ENCODE results near the gene CDKN1A. TPM values are rescaled to one million over a fixed set of nuclear protein-coding genes. Genes with fewer than 3 reads are reported as not detected.

CDKN1A gene
- total RNA-seq, 2 donors from 2014 or later: 311 to 457 TPM

DNA sequence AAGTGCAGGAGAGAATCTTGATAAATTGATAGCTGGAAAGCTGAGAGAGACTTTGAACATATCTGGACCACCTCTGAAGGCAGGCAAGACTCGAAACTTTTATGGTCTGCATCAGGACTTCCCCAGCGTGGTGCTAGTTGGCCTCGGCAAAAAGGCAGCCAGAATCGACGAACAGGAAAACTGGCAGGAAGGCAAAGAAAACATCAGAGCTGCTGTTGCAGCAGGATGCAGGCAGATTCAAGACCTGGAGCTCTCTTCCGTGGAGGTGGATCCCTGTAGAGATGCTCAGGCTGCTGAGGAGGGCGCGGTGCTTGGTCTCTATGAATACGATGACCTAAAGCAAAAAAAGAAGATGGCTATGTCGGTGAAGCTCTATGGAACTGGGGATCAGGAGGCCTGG is 4.6 kb upstream of the CDKN1A start:
- Histone ChIP-seq H3K27me3 (replicated peaks; ENCODE audit: insufficient read depth) (no peaks in the 10 kb centered on the region), H3K4me3 (no peak overlapping the region), H3K9me3 (no peaks in the 10 kb centered on the region), H3K36me3 (no peaks in the 10 kb centered on the region), H3K27ac (no peak overlapping the region), H3K4me1 (ENCODE audit: control insufficient read depth in 1 of 2, low read depth in 2 of 2) (peaks cover 24 to 26% of the 10 kb centered on the region in 2 donors)
- DNase-seq (ENCODE audit: low spot score) (no peak), ATAC-seq (ENCODE audit: insufficient number of reproducible peaks, low FRiP score, low read depth) (no peak)
- TF ChIP-seq, protein P1, sequence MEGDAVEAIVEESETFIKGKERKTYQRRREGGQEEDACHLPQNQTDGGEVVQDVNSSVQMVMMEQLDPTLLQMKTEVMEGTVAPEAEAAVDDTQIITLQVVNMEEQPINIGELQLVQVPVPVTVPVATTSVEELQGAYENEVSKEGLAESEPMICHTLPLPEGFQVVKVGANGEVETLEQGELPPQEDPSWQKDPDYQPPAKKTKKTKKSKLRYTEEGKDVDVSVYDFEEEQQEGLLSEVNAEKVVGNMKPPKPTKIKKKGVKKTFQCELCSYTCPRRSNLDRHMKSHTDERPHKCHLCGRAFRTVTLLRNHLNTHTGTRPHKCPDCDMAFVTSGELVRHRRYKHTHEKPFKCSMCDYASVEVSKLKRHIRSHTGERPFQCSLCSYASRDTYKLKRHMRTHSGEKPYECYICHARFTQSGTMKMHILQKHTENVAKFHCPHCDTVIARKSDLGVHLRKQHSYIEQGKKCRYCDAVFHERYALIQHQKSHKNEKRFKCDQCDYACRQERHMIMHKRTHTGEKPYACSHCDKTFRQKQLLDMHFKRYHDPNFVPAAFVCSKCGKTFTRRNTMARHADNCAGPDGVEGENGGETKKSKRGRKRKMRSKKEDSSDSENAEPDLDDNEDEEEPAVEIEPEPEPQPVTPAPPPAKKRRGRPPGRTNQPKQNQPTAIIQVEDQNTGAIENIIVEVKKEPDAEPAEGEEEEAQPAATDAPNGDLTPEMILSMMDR (IDR thresholded peaks at IDR 0.05): no peak

DNA sequence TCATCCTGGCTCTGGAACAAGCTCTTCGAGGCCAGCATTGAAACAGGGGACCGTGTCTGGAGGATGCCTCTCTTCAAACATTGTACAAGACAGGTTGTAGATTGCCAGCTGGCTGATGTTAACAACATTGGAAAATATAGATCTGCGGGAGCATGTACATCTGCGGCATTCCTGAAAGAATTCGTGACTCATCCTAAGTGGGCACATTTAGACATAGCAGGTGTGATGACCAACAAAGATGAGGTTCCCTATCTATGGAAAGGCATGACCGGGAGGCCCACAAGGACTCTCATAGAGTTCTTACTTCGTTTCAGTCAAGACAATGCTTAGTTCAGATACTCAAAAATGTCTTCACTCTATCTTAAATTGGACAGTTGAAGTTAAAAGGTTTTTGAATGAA is 3.6 kb upstream of the CDKN1A start:
- DNase-seq (ENCODE audit: low spot score): no peak
- H3K27me3 ChIP-seq (replicated peaks; ENCODE audit: insufficient read depth): no peaks in the 10 kb centered on the region
- TF ChIP-seq, protein P1 (IDR thresholded peaks at IDR 0.05): no peak
- no peak overlapping the region for H3K4me3 ChIP-seq
- H3K9me3 ChIP-seq: no peaks in the 10 kb centered on the region
- no peak overlapping the region for H3K27ac ChIP-seq
- ATAC-seq (ENCODE audit: insufficient number of reproducible peaks, low FRiP score, low read depth): no peak
- H3K36me3 ChIP-seq: no peaks in the 10 kb centered on the region
- H3K4me1 ChIP-seq (ENCODE audit: control insufficient read depth in 1 of 2, low read depth in 2 of 2): peaks cover 24 to 26% of the 10 kb centered on the region in 2 donors

DNA sequence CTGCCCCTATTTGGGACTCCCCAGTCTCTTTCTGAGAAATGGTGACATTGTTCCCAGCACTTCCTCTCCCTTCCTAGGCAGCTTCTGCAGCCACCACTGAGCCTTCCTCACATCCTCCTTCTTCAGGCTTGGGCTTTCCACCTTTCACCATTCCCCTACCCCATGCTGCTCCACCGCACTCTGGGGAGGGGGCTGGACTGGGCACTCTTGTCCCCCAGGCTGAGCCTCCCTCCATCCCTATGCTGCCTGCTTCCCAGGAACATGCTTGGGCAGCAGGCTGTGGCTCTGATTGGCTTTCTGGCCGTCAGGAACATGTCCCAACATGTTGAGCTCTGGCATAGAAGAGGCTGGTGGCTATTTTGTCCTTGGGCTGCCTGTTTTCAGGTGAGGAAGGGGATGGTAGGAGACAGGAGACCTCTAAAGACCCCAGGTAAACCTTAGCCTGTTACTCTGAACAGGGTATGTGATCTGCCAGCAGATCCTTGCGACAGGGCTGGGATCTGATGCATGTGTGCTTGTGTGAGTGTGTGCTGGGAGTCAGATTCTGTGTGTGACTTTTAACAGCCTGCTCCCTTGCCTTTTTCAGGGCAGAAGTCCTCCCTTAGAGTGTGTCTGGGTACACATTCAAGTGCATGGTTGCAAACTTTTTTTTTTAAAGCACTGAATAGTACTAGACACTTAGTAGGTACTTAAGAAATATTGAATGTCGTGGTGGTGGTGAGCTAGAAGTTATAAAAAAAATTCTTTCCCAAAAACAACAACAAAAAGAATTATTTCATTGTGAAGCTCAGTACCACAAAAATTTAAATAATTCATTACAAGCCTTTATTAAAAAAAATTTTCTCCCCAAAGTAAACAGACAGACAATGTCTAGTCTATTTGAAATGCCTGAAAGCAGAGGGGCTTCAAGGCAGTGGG is 2.1 kb upstream of the CDKN1A start:
- ATAC-seq (ENCODE audit: insufficient number of reproducible peaks, low FRiP score, low read depth): no peak
- Histone ChIP-seq H3K27me3 (replicated peaks; ENCODE audit: insufficient read depth) (no peaks in the 10 kb centered on the region), H3K4me1 (ENCODE audit: control insufficient read depth in 1 of 2, low read depth in 2 of 2) (peaks cover 28 to 35% of the 10 kb centered on the region in 2 donors), H3K36me3 (no peaks in the 10 kb centered on the region), H3K9me3 (no peaks in the 10 kb centered on the region), H3K27ac (peak overlapping the region; percentile 96 to 99), H3K4me3 (peak overlapping the region; percentile 94)
- TF ChIP-seq, protein P1 (IDR thresholded peaks at IDR 0.05): no peak
- no peak for DNase-seq (ENCODE audit: low spot score)

DNA sequence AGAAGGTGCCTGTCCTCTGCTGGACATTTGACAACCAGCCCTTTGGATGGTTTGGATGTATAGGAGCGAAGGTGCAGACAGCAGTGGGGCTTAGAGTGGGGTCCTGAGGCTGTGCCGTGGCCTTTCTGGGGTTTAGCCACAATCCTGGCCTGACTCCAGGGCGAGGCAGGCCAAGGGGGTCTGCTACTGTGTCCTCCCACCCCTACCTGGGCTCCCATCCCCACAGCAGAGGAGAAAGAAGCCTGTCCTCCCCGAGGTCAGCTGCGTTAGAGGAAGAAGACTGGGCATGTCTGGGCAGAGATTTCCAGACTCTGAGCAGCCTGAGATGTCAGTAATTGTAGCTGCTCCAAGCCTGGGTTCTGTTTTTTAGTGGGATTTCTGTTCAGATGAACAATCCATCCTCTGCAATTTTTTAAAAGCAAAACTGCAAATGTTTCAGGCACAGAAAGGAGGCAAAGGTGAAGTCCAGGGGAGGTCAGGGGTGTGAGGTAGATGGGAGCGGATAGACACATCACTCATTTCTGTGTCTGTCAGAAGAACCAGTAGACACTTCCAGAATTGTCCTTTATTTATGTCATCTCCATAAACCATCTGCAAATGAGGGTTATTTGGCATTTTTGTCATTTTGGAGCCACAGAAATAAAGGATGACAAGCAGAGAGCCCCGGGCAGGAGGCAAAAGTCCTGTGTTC is 1.3 kb upstream of the CDKN1A start:
- Histone ChIP-seq H3K27ac (peak overlapping the region; percentile 96 to 99), H3K27me3 (replicated peaks; ENCODE audit: insufficient read depth) (no peaks in the 10 kb centered on the region), H3K36me3 (peaks cover 4% of the 10 kb centered on the region), H3K4me3 (peak overlapping the region; percentile 94), H3K9me3 (no peaks in the 10 kb centered on the region), H3K4me1 (ENCODE audit: control insufficient read depth in 1 of 2, low read depth in 2 of 2) (peaks cover 34 to 43% of the 10 kb centered on the region in 2 donors)
- ATAC-seq (ENCODE audit: insufficient number of reproducible peaks, low FRiP score, low read depth) (no peak), DNase-seq (ENCODE audit: low spot score) (no peak)
- TF ChIP-seq, protein P1 (IDR thresholded peaks at IDR 0.05): no peak

Data from thoracic aorta (tissue), 2 donors.